H1 (cell line): Measurements from ENCODE around the gene FPGS. TPM values are rescaled to one million over a fixed set of nuclear protein-coding genes. Genes with fewer than 3 reads are reported as not detected.

Experiments
- CTCF ChIA-PET: fragments of 300-600 bp; sonication (Branson Sonifier 250); formaldehyde crosslinking; loops from one replicate; lab custom pipeline; 2021; ENCODE audit not compliant: partially characterized antibody; lab: Charles Lee
- POLR2A ChIA-PET: fragments of 300-600 bp; sonication (Branson Sonifier 250); formaldehyde crosslinking; loops from one replicate; lab custom pipeline; 2021; ENCODE audit warnings: inconsistent platforms; ENCODE audit not compliant: partially characterized antibody; lab: Charles Lee
- DNase-seq, 2 experiments: peaks; one replicate each; pipeline versions ENCODE4 v3.0.0 to v3.0.0-alpha.2; 2010 to 2022; ENCODE audit warnings: low spot score in 2 of 2, low read depth in 1 of 2, mixed read lengths in 1 of 2
- FAIRE-seq: peaks from 2 replicates; lab custom pipeline; 2011; peaks lifted over from hg19 to GRCh38; lab: Jason Lieb, UNC
- H2AFZ ChIP-seq: 2 replicates; pipeline ENCODE4 v1.8.1; 2012; ENCODE audit warnings: low read length, inconsistent platforms
- H2AK5ac ChIP-seq: 2 replicates; pipeline ENCODE4 v1.6.1; 2013; ENCODE audit warnings: low read depth, low read length
- H2BK120ac ChIP-seq: replicated peaks from 2 replicates; pipeline ENCODE3; 2013; ENCODE audit warnings: low read depth, low read length, inconsistent platforms
- H2BK12ac ChIP-seq: 2 replicates; pipeline ENCODE4 v1.6.1; 2013; ENCODE audit warnings: low read depth, low read length
- H2BK15ac ChIP-seq: 2 replicates; pipeline ENCODE4 v1.6.1; 2013; ENCODE audit warnings: low read length
- H2BK20ac ChIP-seq: 2 replicates; pipeline ENCODE4 v1.6.1; 2013; ENCODE audit warnings: low read length
- H2BK5ac ChIP-seq: 2 replicates; pipeline ENCODE4 v1.6.1; 2013; ENCODE audit warnings: low read depth, low read length
- H3K14ac ChIP-seq: 2 replicates; pipeline ENCODE4 v1.6.1; 2013; ENCODE audit warnings: inconsistent platforms; ENCODE audit not compliant: insufficient read length
- H3K18ac ChIP-seq: 2 replicates; pipeline ENCODE4 v1.6.1; 2013; ENCODE audit warnings: low read length; ENCODE audit errors: extremely low read depth
- H3K23ac ChIP-seq: 2 replicates; pipeline ENCODE4 v1.6.1; 2013; ENCODE audit warnings: inconsistent platforms; ENCODE audit not compliant: insufficient read length
- H3K23me2 ChIP-seq: 2 replicates; pipeline ENCODE4 v1.6.1; 2013; ENCODE audit warnings: low read depth, low read length
- H3K27ac ChIP-seq: 2 replicates; pipeline ENCODE4 v1.6.1; 2011; ENCODE audit warnings: low read depth, low read length, inconsistent platforms
- H3K27me3 ChIP-seq, 4 experiments: replicated peaks in 1 of 4; 1 replicate in 1 of 4; 2 replicates in 3 of 4; pipeline versions ENCODE4 v1.6.1 to v1.8.1; 2011 to 2013; ENCODE audit warnings: low read length in 3 of 4, mild to moderate bottlenecking in 3 of 4, inconsistent platforms in 2 of 4, mixed read lengths in 2 of 4, moderate library complexity in 1 of 4; ENCODE audit not compliant: control insufficient read depth in 3 of 4, insufficient read depth in 3 of 4; ENCODE audit errors: extremely low read depth in 1 of 4
- H3K36me3 ChIP-seq, 4 experiments: 2 replicates each; pipeline versions ENCODE4 v1.6.1 to v1.8.1; 2011 to 2013; ENCODE audit warnings: mild to moderate bottlenecking in 4 of 4, low read length in 3 of 4, moderate library complexity in 2 of 4, control low read depth in 1 of 4, inconsistent platforms in 1 of 4; ENCODE audit not compliant: insufficient read depth in 4 of 4, control insufficient read depth in 2 of 4
- H3K4ac ChIP-seq: replicated peaks from 2 replicates; pipeline ENCODE3; 2013; ENCODE audit warnings: low read length, low read depth, mixed read lengths, inconsistent platforms; ENCODE audit not compliant: insufficient read length
- H3K4me1 ChIP-seq, 4 experiments: replicated peaks in 1 of 4; 1 replicate in 1 of 4; 2 replicates in 3 of 4; pipeline versions ENCODE4 v1.6.1 to v1.8.1; 2011 to 2013; ENCODE audit warnings: low read length in 3 of 4, inconsistent platforms in 2 of 4, mixed read lengths in 1 of 4; ENCODE audit not compliant: insufficient read depth in 4 of 4, control insufficient read depth in 3 of 4
- H3K4me2 ChIP-seq, 2 experiments: 2 replicates each; pipeline versions ENCODE4 v1.6.1 to v1.8.1; 2011 to 2013; ENCODE audit warnings: low read depth in 2 of 2, low read length in 2 of 2, control low read depth in 1 of 2, inconsistent platforms in 1 of 2, mild to moderate bottlenecking in 1 of 2; ENCODE audit not compliant: insufficient read depth in 1 of 2
- H3K4me3 ChIP-seq, 4 experiments: fragments of 200-600, 300-600 bp in 1 of 4; sonication (generic), shearing (Covaris generic), sonication (Bioruptor Twin) in 1 of 4; 2 replicates each; pipeline versions ENCODE4 v1.5.1 to v1.8.1; 2011 to 2016; ENCODE audit warnings: low read length in 4 of 4, low read depth in 3 of 4, control low read depth in 2 of 4, inconsistent platforms in 2 of 4, mild to moderate bottlenecking in 2 of 4, mixed read lengths in 1 of 4, moderate library complexity in 1 of 4; ENCODE audit not compliant: insufficient read depth in 2 of 4; ENCODE audit errors: extremely low read depth in 1 of 4
- H3K56ac ChIP-seq: replicated peaks from 2 replicates; pipeline ENCODE3; 2013; ENCODE audit warnings: low read depth, mild to moderate bottlenecking, mixed read lengths, low read length, inconsistent platforms; ENCODE audit not compliant: insufficient read length
- H3K79me1 ChIP-seq: 2 replicates; pipeline ENCODE4 v1.6.1; 2013; ENCODE audit warnings: low read depth, low read length, control low read depth
- H3K79me2 ChIP-seq, 2 experiments: 2 replicates each; pipeline versions ENCODE4 v1.6.1 to v1.8.1; 2012 to 2013; ENCODE audit warnings: low read length in 2 of 2, mild to moderate bottlenecking in 2 of 2, inconsistent platforms in 1 of 2; ENCODE audit not compliant: insufficient read depth in 2 of 2, control insufficient read depth in 1 of 2
- H3K9ac ChIP-seq, 4 experiments: replicated peaks in 1 of 4; 1 replicate in 1 of 4; 2 replicates in 3 of 4; pipeline versions ENCODE4 v1.6.1 to v1.8.1; 2011 to 2013; ENCODE audit warnings: low read depth in 3 of 4, low read length in 3 of 4, control low read depth in 2 of 4, mild to moderate bottlenecking in 2 of 4, moderate library complexity in 2 of 4, inconsistent platforms in 1 of 4; ENCODE audit errors: extremely low read depth in 1 of 4
- H3K9me3 ChIP-seq, 2 experiments: 2 replicates each; pipeline versions ENCODE4 v1.6.1 to v1.8.1; 2012 to 2013; ENCODE audit warnings: mild to moderate bottlenecking in 2 of 2, moderate library complexity in 2 of 2, control low read depth in 1 of 2, inconsistent platforms in 1 of 2, low read depth in 1 of 2, low read length in 1 of 2, mixed read lengths in 1 of 2; ENCODE audit not compliant: insufficient read depth in 2 of 2
- H4K20me1 ChIP-seq, 2 experiments: replicated peaks in 1 of 2; 2 replicates each; pipeline versions ENCODE3 to v1.8.1; 2011 to 2013; ENCODE audit warnings: inconsistent platforms in 2 of 2, low read length in 2 of 2, mild to moderate bottlenecking in 1 of 2; ENCODE audit not compliant: insufficient read depth in 2 of 2, control insufficient read depth in 1 of 2
- H4K5ac ChIP-seq: 2 replicates; pipeline ENCODE4 v1.6.1; 2013; ENCODE audit warnings: low read length, low read depth, mixed read lengths, inconsistent platforms; ENCODE audit not compliant: insufficient read length
- H4K8ac ChIP-seq: 2 replicates; pipeline ENCODE4 v1.8.0; 2013; ENCODE audit warnings: mild to moderate bottlenecking, moderate library complexity, low read length, inconsistent platforms; ENCODE audit not compliant: insufficient read depth; ENCODE audit errors: extremely low read depth
- H4K91ac ChIP-seq: replicated peaks from 2 replicates; pipeline ENCODE3; 2013; ENCODE audit warnings: low read length, mixed read lengths, inconsistent platforms; ENCODE audit not compliant: insufficient read length
- ASH2L ChIP-seq: fragments of 200-600, 300-600 bp; sonication (generic); IDR thresholded peaks from one replicate; pipeline ENCODE4 v1.7.1; 2017; ENCODE audit warnings: low read length
- ATF3 ChIP-seq: IDR thresholded peaks from 2 replicates; pipeline ENCODE4 v1.6.1; 2011; ENCODE audit warnings: low read depth, mild to moderate bottlenecking, low read length; ENCODE audit not compliant: insufficient read depth
- CREB1 ChIP-seq: IDR thresholded peaks from 2 replicates; pipeline ENCODE4 v1.6.1; 2012; ENCODE audit warnings: inconsistent platforms
- EP300 ChIP-seq, 2 experiments: IDR thresholded peaks; 1 replicate in 1 of 2; 2 replicates in 1 of 2; pipeline ENCODE4 v1.6.1; 2011 to 2012; ENCODE audit warnings: low read depth in 2 of 2, low read length in 2 of 2, mild to moderate bottlenecking in 2 of 2, borderline replicate concordance in 1 of 2, inconsistent platforms in 1 of 2, moderate library complexity in 1 of 2
- HDAC6 ChIP-seq: IDR thresholded peaks from one replicate; pipeline ENCODE4 v1.7.1; 2012; ENCODE audit warnings: low read depth, mild to moderate bottlenecking, inconsistent platforms, low read length, moderate library complexity
- KDM4A ChIP-seq: IDR thresholded peaks from one replicate; pipeline ENCODE4 v1.7.1; 2012; ENCODE audit warnings: low read depth, mild to moderate bottlenecking, moderate library complexity, low read length, inconsistent platforms; ENCODE audit not compliant: severe bottlenecking
- PHF8 ChIP-seq: fragments of 200-600 bp; sonication (generic); conservative IDR thresholded peaks from 2 replicates; pipeline ENCODE4 v1.7.1; 2012; ENCODE audit warnings: low read depth, mild to moderate bottlenecking, inconsistent platforms, low read length, moderate library complexity
- POLR2AphosphoS5 ChIP-seq: IDR thresholded peaks from 2 replicates; pipeline ENCODE4 v1.6.1; 2011; ENCODE audit warnings: low read depth, low read length
- POU5F1 ChIP-seq: IDR thresholded peaks from 2 replicates; pipeline ENCODE4 v1.6.1; 2011; ENCODE audit warnings: low read depth, mild to moderate bottlenecking, low read length, moderate library complexity
- RAD21 ChIP-seq, 2 experiments: IDR thresholded peaks in 1 of 2; conservative IDR thresholded peaks in 1 of 2; 2 replicates each; pipeline ENCODE4 v1.6.1; 2011; ENCODE audit warnings: low read depth in 2 of 2, low read length in 2 of 2, improper control_type of control experiment in 1 of 2, inconsistent platforms in 1 of 2, mild to moderate bottlenecking in 1 of 2, moderate library complexity in 1 of 2
- SP1 ChIP-seq: IDR thresholded peaks from 2 replicates; pipeline ENCODE4 v1.6.1; 2011; ENCODE audit warnings: low read depth, low read length
- ZNF274 ChIP-seq: IDR thresholded peaks from 2 replicates; pipeline ENCODE4 v1.7.0; 2012; ENCODE audit warnings: low read length, borderline replicate concordance; ENCODE audit errors: extremely low read depth
- WGBS, 2 experiments: shearing (Covaris generic) in 1 of 2; methylation state at CpG; one replicate each; pipeline versions ENCODE4 v1.1.6 to v1.1.7; 2013 to 2015; ENCODE audit warnings: low lambda C conversion rate in 2 of 2, mixed read lengths in 2 of 2, inconsistent platforms in 1 of 2, low coverage in 1 of 2, missing lambda C conversion rate in 1 of 2; ENCODE audit not compliant: insufficient replicate concordance in 2 of 2, insufficient coverage in 1 of 2, insufficient read length in 1 of 2; ENCODE audit errors: extremely low coverage in 1 of 2, missing lambda C conversion rate in 1 of 2; 5-methylcytosine and 5-hydroxymethylcytosine counted together
- polyA plus RNA-seq, 7 experiments: library from polyadenylated mRNA; depleted of rRNA in 3 of 7; stranded (reverse) in 5 of 7; unstranded in 2 of 7; fragments of >200 nt in 5 of 7; fragments of 200-250 nt in 2 of 7; gene quantifications; 1 replicate in 5 of 7; 2 replicates in 1 of 7; 4 replicates in 1 of 7; pipeline versions ENCODE4 v1.2.1 to v1.2.3, GENCODE V29; 2011 to 2013; ENCODE audit warnings: missing spikeins in 2 of 7, mixed read lengths in 2 of 7
- total RNA-seq: library from RNA; stranded (reverse); fragmentation: NEBNext Ultra II Directional; extraction: Animal tissue kit (Norgen Biotek cat#: 25700); gene quantifications from 2 replicates; pipeline ENCODE4 v1.2.1, GENCODE V29; 2021

FPGS gene
- total and polyA plus RNA-seq, 2 of the 8 experiments (the other 6 are each of a cell fraction or from before 2014, with no cell fraction given): 62.4 to 83.0 TPM

GRCh38 chr9:127770905-127771569 is 31.6 kb upstream of the FPGS start:
- Histone ChIP-seq H3K79me2 (no peaks in the 10 kb centered on the region), H4K91ac (no peak overlapping the region), H3K4me1 (peaks cover 1 to 16% (median 8%) of the 10 kb centered on the region in 4 experiments), H4K20me1 (no peaks in the 10 kb centered on the region), H2BK12ac (no peak overlapping the region), H3K9me3 (no peaks in the 10 kb centered on the region), H2AK5ac (no peak overlapping the region), H3K56ac (no peak overlapping the region), H3K9ac (no peak overlapping the region), H3K14ac (no peak overlapping the region), H3K4me2 (peak overlapping the region; percentile 58 to 94), H2BK5ac (no peak overlapping the region), H3K23me2 (no peaks in the 10 kb centered on the region; the same call in 1 of the 2 replicates), H4K5ac (no peak overlapping the region), H3K36me3 (no peaks in the 10 kb centered on the region), H3K23ac (no peak overlapping the region), H3K4ac (no peak overlapping the region), H2AFZ (no peak overlapping the region), H2BK120ac (no peak overlapping the region), H3K27me3 (no peaks in the 10 kb centered on the region), H2BK20ac (no peak overlapping the region), H2BK15ac (no peak overlapping the region), H3K27ac (no peak overlapping the region), H4K8ac (no peak overlapping the region), H3K18ac (no peak overlapping the region), H3K4me3 (peak overlapping the region; percentile 50 to 72 (median 60)), H3K79me1 (no peaks in the 10 kb centered on the region)
- 7% methylated on average over 16 of the region's 43 CpGs; no CpG with 5 or more reads in 1 of the 2 experiments for WGBS, 2 experiments
- ChIA-PET POLR2A (interaction anchor here (0.6 to 1.9 kb wide), 9 partner anchors 14 to 214 kb away, joined by 3 to 7 read pairs (median 3); partner anchors contain the start of genes CDK9 and FPGS), CTCF (interaction anchor here (0.8 to 14.6 kb wide), 14 partner anchors 9 to 268 kb away, joined by 3 to 227 read pairs (median 4); partner anchors contain the start of genes CDK9, SH2D3C and TOR2A)
- peak; percentile 97 to 99 for DNase-seq
- no peak for FAIRE-seq
- TF ChIP-seq CREB1 (no peak; the same call in 1 of the 2 replicates), ASH2L (peak; percentile 28), ZNF274 (no peak), HDAC6 (no peak), EP300 (IDR thresholded peaks at IDR 0.05; ENCODE audit: borderline replicate concordance in 1 of 2, low read depth in 2 of 2, low read length in 2 of 2) (no peak), POU5F1 (no peak), KDM4A (peak; percentile 62), PHF8 (0 out of 2 replicates have a peak, but pooled peaks have one; percentile 17), RAD21 (IDR thresholded peaks at IDR 0.05 in 1 of 2, conservative IDR thresholded peaks at IDR 0.05 in 1 of 2; ENCODE audit: low read depth in 2 of 2, low read length in 2 of 2) (no peak), ATF3 (no peak), SP1 (peak; percentile 61; the same call in 1 of the 2 replicates), POLR2AphosphoS5 (no peak)
